ENCODE data around the gene RAD51C.
"Not testable (repeated sequence)": the region's sequence is repeated elsewhere in the genome, so short reads cannot be mapped to it uniquely, and the experiment has no call there.

The RAD51C gene

GRCh38 chr17:58684462-58684861 lies 7.9 kb upstream of the RAD51C start:
- not testable (repeated sequence) for DNase-seq

GRCh38 chr17:58686980-58687379 lies 5.4 kb upstream of the RAD51C start:
- DNase-seq, result no peak

GRCh38 chr17:58688521-58688920 lies 3.9 kb upstream of the RAD51C start:
- DNase-seq, result no peak

GRCh38 chr17:58690033-58690432 lies 2.4 kb upstream of the RAD51C start:
- not testable (repeated sequence) for DNase-seq

GRCh38 chr17:58691701-58692238 lies 632 bp upstream of the RAD51C start, which contains the start of gene TEX14:
TSS of gene TEX14 (minus strand) at chr17:58692045. CDS start at chr17:58652001, 40,044 bp downstream.
- DNase-seq, result no peak

GRCh38 chr17:58693208-58693607 lies 806 bp downstream of the RAD51C start:
- DNase-seq, result no peak

- DNase-seq, result no peak
These were observed 1.3 kb downstream of the RAD51C start for GRCh38 chr17:58693751-58694150.

- no peak for DNase-seq
These were observed 1.9 kb downstream of the RAD51C start for GRCh38 chr17:58694302-58694701.

GRCh38 chr17:58694826-58695225 lies 2.4 kb downstream of the RAD51C start:
- no peak for DNase-seq

- DNase-seq, result no peak
These were observed 7.4 kb downstream of the RAD51C start for GRCh38 chr17:58699771-58700170.

- no peak for DNase-seq
These were observed 9.7 kb downstream of the RAD51C start for GRCh38 chr17:58702045-58702476.

GRCh38 chr17:58702708-58703107 lies 10.3 kb downstream of the RAD51C start:
- DNase-seq, result no peak

- peak; percentile 30 for DNase-seq
These were observed 10.9 kb downstream of the RAD51C start for GRCh38 chr17:58703137-58703915.

GRCh38 chr17:58703916-58704286 lies 11.5 kb downstream of the RAD51C start:
- no peak for DNase-seq

GRCh38 chr17:58706351-58707140 lies 14.1 kb downstream of the RAD51C start:
- DNase-seq, result no peak

GRCh38 chr17:58710948-58711552 lies 18.6 kb downstream of the RAD51C start:
- peak; percentile 65 for DNase-seq

GRCh38 chr17:58722274-58722673 lies 29.9 kb downstream of the RAD51C start:
- no peak for DNase-seq

GRCh38 chr17:58722696-58723095 lies 30.3 kb downstream of the RAD51C start:
- DNase-seq, result no peak

GRCh38 chr17:58728798-58729197 lies 36.4 kb downstream of the RAD51C start:
- peak; percentile 12 for DNase-seq

- DNase-seq, result no peak
These were observed 38.5 kb downstream of the RAD51C start for GRCh38 chr17:58730937-58731336.

GRCh38 chr17:58734040-58734439 lies 41.6 kb downstream of the RAD51C start:
- DNase-seq, result no peak

GRCh38 chr17:58734811-58735210 lies 42.4 kb downstream of the RAD51C start:
- no peak for DNase-seq

GRCh38 chr17:58741121-58741625 lies 48.8 kb downstream of the RAD51C start:
- DNase-seq, result peak; percentile 39

Measured in fibroblast of upper back skin (primary cell).